Suppressor macrophage treated with lipopolysaccharide for 4 hours (primary cell): ENCODE data around the gene LIMK2.
"Not testable (repeated sequence)": the region's sequence is repeated elsewhere in the genome, so short reads cannot be mapped to it uniquely, and the experiment has no call there.

Source experiments
- DNase-seq: peaks from one replicate; pipeline ENCODE4 v3.0.0-alpha.2; 2020

LIMK2 gene

DNA sequence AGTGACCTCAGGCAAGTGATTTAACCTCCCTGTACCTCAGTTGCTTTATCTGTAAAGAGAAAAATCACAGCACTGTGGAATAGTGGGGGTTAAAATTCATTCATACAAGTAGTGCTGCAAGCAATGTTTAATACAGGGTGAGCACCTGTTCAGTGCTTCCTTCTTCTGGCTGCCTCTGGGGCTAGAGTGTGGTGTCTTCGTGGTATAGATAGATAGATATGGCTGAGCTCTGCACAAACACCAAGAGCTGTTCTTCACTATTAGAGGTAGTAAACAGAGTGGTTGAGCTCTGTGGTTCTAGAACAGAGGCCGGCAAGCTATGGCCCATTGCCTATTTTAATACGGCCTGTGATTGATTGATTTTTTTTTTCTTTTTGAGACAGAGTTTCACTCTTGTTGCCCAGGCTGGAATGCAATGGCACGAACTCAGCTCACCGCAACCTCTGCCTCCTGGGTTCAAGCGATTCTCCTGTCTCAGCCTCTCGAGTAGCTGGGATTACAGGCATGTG lies 32.9 kb downstream of the LIMK2 start:
- no peak for DNase-seq

DNA sequence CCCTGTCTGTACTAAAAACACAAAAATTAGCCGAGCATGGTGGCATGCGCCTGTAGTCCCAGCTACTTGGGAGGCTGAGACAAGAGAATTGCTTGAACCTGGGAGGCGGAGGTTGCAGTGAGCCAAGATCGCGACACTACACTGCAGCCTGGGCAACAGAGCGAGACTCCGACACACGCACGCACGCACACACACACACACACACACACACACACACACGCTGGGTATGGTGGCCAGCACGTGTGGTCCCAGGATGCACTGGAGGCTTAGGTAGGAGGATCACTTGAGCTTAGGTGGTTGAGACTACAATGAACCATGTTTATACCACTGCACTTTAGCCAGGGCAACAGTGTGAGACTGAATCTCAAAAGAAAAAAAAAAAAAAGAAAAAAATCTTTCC lies 33.9 kb downstream of the LIMK2 start:
- not testable (repeated sequence) for DNase-seq

DNA sequence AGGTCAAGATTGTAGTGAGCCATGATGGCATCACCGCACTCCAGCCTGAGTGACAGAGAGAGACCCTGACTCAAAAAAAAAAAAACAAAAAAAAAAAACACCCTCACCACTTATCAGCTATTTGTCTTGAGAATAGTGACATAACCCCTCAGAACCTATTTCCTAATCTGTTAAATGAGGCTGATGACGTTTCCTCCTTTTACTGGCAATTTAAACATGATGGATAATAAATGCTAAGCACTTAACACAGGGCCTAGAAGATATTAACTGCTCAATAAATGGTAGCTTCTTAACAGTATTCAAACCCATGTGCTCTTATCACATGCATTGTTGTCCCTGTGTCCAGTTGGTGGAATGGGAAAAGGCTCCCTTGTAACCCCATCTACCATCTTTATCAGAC lies 34.6 kb downstream of the LIMK2 start:
- no peak for DNase-seq

DNA sequence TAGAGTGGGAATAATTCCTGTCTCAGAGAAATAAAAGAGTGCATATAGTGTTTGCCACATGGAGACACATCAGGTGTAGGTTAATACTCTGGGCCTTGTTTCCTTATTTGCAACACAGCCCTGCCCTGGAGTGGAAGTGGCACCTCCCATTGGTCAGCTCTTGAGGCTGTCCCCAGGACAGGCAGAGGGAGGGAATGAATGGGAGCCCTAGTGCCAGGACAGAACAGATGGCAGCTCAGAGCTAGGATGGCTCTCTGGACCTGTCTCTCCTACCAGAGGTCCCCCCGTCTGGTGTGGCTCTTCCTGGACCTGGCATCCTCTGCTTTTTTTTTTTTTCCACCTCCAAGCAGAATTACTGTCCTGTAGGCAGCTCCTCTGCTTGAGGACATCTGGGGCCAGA lies 35.6 kb downstream of the LIMK2 start:
- no peak for DNase-seq

DNA sequence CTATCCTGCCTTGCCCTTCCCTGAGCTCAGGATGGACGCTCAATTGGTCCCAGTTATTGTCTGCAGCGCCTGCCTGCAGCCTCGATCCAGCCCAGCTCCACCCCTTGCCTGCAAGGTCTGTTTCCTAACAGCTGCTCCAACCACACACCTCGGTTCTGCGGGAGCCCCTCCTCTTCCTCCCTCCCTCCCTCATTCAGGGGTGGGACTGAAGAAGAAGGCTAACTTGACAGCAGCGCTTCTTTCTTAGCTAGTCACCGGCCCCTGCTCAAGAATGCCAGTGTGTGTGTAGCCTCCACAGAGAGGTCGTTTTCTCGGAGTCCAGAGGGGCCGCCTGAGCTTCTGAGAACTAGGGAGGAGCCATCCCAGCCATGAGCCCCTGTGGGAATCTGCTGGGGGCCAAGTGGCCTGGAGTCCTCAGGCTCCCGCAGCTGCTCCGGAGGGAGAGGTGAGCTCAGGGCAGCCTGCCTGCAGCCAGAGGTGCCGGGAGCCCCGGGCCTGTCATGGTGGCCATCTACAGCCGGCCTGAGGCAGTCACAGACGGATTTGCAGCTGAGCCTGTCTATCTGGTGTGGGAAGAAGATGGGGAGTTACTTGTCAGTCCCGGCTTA lies 36.1 kb downstream of the LIMK2 start:
- no peak for DNase-seq

DNA sequence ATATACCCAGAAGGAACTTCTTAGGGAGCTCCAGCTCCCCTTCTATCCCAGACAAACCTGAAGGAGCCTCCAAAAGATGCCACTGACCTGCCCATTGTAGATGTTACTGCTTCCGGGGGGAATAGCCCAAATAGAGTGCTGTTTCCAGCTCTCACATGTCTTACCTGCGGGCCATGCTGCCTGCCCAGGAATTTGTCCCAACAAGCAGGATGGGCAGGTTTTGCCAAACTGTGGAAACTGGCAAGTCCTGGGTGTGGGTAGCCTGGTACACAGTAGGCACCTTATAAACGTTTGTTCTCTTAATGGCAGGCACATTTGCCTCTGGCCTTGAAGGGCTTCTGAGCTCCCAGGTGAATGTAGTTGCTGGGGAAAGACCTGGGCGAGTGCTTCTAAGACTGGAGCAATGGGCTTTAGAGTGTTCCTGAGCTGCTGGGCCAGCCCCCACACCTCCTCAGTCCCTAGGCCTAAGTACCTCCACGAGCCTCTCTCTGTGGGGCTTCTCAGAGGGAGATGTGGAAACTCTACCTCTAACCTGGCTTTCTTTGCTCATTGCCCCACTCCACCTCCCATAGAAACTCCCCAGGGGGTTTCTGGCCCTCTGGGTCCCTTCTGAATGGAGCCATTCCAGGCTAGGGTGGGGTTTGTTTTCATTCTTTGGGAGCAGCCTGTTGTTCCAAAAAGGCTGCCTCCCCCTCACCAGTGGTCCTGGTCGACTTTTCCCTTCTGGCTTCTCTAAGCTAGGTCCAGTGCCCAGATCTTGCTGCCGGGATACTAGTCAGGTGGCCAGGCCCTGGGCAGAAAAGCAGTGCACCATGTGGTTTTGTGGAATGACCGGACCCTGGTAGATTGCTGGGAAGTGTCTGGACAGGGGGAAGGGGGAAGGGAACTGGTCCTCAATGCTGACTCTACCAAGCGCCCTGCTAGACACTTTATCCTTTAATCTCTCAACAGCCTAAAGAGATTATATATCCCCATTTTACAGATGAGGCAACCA lies 37.2 kb downstream of the LIMK2 start:
- DNase-seq: no peak

DNA sequence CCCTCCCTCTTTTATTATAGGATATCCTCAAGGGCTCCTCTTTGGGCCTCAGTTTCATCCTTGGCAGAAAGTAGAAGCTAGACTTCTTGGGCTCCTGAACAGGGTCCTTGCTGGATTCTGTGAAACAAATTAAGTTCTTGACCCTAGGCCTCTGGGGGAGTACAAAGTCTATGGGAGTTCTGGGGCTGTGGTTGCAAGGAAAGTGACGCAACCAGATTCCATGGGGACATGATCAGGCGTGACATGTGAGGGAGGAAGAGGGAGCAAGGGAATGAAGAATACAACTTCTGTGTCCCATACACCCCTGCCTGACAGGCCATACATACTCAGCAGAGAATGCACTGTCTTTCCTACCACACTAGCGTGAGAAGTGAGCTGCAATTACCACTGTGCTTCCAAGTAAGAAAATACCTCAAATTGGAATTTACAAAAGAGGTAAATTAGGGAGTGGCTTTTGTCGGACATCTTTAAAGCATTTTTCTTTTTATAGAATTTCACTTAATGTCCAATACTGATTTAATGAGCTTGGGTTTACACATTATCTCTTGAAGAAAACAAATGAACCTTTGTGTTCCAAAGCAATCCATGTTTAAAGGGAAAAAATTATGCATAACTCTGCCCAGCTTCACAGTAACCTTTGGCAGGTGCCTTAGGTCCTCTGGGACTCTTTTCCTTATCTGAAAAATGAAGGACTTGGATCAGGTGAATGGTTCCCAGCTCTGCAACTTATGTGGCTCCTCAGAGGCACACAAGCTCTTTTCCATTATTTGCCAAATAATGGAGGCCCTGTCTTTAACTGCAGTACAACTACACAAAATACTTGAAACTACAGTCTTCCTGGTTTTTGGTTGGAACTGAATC lies 38.9 kb downstream of the LIMK2 start:
- no peak for DNase-seq

DNA sequence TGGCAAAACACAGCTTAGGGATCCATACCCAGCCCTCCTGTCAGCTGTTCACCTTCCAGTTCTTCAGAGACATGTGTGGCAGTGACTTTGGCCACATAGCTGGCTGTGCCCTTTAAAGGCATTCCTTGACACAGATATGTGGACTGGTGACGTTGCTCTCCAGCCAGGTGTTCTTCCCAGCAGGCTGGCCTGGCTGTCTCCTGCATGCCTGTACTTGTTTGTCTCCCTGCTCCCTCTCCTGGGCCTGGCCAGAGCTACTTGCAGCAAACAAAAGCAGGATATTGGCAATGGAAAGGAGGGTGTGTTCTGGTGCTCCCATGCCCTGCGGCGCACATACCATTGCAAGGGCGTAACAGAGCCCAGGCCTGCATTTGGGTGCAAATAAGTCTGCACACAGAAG lies 41.9 kb downstream of the LIMK2 start:
- no peak for DNase-seq

DNA sequence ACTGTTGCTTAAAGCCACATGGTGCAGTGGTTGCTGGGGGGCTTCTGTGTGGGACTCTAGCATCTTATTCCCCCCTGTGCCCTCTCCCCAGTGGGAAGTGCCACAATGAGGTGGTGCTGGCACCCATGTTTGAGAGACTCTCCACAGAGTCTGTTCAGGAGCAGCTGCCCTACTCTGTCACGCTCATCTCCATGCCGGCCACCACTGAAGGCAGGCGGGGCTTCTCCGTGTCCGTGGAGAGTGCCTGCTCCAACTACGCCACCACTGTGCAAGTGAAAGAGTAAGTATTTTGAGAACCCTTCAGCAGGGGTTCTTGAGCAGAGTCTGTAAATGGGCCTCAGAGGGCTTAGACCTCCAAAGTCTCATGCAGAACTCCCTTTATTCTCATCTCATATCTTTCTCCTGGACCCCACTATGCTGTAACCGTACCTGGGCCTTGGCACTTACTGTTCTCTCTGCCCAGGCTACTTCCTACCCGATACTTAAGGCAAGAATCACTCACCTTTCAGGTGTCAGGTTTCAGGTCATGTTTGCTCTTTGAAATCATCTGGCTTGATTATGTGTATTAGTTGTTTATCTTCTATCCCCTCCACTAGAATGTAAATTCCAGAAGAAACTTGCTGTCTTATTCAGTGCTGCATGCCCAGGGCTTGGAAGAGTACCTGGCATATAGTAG lies 47.8 kb downstream of the LIMK2 start:
- DNase-seq: no peak

DNA sequence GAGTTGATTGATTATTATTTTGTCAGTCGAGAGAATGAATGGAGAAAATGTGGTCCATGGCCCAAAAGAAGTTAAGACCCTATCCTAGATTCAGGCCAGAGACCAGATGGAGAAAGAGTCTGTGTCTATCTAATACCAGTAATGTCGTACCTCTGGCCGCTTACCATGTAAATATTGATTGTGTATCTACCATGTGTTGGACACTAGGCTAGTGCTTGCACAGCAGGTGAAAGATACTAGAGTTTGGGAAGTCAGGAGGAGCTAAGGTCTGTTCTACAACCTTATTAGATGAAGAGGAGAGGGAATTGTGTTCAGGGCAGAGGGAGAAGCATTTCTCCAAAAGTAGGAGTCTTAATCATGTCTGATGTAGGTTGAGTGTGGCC lies 48.4 kb downstream of the LIMK2 start:
- no peak for DNase-seq

DNA sequence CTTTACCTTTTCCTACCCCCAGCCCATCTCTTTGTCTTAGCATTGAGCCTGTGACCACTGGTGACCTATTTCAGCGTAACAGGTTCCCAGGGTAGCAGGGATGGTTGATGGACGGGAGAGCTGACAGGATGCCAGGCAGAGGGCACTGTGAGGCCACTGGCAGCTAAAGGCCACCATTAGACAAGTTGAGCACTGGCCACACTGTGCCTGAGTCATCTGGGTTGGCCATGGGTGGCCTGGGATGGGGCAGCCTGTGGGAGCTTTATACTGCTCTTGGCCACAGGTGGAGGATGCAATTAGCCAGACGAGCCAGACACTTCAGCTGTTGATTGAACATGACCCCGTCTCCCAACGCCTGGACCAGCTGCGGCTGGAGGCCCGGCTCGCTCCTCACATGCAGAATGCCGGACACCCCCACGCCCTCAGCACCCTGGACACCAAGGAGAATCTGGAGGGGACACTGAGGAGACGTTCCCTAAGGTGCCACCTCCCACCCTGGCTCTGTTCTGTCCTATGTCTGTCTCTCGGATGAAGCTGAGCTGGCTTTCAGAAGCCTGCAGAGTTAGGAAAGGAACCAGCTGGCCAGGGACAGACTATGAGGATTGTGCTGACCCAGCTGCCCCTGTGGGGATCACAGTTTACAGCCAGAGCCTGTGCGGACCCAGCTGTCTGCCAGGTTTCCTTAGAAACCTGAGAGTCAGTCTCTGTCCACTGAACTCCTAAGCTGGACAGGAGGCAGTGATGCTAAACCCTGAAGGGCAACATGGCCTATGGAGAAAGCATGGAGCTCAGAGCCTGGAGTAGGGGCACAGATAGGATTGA lies 50.4 kb downstream of the LIMK2 start:
- no peak for DNase-seq

DNA sequence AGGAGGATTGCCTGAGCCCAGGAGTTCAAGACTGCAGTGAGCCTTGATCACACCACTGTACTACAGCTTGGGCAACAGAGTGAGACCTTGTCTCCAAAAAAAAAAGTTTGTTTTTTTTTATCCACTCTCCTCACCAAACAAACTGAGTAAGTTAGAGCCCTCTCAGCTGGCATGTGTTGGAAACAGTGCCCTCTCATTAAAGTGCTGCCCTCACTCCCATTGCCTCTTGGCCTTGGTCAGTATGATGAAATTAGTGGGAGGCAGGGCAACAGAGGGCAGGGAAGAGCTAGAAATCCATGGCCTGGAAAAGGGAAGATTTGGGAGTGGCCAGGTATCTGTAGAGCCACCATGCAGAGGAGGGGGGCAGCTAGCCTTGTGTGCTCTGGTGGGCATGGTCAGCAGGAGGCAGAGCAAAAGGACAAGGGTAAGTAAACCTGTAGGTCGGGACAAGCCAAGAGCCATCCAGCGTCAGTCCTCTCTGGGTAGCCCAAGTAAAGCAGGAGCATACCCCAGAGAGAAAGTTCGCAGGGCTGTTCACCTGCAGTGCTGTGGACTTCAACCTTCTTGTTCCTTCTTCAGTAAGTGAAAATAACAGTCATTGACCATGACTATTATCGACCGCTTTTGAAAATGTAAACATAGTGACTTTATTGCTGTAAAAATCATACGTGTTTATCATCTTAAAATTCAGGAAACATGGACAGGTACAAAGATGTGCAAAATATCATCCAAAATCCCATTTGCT lies 52.0 kb downstream of the LIMK2 start:
- no peak for DNase-seq

DNA sequence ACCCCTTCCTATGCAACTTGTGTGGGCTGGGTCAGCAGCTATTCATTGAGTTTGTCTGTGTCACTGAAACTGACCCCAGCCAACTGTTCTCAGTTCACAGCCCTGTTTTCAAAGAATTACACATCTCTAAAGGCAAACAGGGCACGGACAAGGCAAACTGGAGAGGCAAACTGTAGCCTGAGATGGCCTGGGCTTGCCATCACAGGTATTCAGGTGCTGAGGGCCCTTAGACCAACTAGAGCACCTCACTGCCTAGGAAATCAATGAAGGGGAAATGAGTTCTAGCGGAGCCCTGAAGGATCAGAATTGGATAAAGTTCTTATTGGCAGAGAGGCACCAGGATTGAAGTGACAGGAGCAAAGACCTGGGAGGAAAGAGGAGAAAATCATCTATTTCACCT lies 56.2 kb downstream of the LIMK2 start:
- no peak for DNase-seq

DNA sequence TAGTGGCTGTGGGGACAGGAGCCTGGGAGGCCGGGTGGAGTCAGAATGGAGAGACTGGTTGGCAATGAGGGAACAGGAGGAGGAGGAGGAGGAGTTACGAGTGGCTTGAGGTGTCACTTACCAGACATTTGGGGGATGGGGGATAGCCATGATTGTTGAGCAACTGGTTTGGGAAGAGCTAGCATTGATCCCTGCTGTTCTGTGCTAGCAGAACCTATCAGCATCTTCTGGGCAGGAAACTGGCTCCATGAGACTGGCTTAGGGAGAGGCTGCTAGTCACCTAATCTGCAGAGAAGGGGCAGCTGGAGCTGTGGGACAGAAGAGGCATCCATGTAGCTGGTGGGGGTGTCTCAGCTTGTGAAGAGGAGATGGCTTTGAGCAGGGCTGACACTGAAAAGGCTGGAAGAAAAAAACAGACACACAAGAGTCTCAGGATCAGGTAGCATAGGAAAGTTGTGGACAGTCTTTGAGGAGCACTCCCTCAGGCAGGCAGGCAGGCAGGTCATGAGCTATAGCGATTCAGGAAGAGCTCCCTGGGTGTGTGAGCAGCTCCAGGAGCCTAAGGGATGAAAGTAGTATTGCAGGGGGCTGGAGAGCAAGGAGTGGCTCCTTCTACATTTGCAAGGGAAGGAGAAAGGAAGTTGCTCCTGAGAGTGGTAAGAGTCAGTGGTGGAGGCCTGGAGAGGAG lies 57.9 kb downstream of the LIMK2 start:
- no peak for DNase-seq

DNA sequence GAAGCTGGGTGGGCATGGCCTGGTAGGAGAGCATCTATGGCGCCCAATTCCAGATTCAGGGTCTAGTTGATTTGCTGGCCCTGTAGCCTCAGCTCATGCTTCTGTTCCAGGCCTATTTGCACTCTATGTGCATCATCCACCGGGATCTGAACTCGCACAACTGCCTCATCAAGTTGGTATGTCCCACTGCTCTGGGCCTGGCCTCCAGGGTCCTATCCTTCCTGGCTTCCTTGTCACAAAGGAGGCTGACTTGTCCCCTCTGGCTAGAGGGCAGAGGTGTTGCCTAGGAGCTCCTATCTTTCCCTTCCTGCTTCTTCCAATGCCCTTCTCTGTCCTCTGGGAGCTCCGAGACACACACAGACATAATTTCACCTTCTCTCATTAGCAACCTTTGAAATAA lies 58.9 kb downstream of the LIMK2 start:
- no peak for DNase-seq

DNA sequence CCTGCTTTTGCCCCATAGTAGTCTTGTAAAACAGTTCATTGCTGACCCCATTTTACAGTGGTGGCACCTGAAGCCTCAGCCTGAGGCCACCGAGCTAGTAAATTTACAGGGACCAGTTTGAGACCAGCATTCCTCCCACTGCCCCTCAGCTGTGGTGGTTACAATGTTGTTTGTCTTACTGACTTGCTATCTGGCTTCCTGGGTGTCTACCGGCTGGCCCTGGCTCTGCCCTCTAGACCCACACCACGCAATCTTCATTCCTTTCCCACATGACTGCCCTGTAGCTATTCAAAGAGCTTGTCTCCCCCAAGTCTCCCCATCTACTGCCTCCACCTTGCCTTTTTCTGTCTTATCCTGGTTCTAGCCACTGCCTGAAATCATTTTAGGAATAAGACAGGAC lies 59.4 kb downstream of the LIMK2 start:
- no peak for DNase-seq

DNA sequence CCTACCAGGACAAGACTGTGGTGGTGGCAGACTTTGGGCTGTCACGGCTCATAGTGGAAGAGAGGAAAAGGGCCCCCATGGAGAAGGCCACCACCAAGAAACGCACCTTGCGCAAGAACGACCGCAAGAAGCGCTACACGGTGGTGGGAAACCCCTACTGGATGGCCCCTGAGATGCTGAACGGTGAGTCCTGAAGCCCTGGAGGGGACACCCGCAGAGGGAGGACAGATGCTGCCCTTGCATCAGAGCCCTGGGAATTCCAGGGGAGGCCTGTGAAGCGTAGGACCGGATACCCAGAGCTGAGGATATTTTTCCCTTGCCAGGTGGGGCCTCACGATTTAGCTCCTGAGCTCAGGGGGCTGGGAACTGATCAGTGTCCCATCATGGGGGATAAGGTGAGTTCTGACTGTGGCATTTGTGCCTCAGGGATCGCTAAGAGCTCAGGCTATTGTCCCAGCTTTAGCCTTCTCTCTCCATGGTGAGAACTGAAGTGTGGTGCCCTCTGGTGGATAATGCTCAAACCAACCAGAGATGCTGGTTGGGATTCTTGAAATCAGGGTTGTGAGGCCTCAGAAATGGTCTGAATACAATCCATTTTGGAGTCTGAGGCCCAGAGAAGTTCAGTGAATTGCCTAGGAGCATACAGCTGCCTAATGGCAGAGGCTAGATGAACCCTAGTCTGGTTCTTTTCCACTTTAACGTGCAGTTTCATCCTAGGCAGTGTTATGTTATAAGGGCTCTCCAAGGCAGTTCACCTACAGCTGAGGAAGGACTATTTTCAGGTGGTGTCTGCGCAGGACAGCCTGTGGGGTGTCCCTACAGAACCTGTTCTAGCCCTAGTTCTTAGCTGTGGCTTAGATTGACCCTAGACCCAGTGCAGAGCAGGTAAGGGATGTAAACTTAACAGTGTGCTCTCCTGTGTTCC lies 60.7 kb downstream of the LIMK2 start:
- peak; percentile 68 for DNase-seq

DNA sequence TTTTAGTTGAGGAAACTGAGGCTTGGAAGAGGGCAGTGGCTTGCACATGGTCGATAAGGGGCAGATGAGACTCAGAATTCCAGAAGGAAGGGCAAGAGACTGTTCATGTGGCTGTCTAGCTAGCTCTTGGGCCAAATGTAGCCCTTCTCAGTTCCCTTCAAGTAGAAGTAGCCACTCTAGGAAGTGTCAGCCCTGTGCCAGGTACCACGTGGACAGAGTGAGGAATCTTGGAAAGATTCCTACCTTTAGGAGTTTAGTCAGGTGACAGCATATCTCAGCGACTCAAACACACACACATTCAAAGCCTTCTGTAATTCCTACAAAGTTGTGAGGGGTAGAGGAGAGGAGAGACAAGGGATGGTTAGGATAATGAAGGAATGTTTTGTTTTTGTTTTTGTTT lies 61.9 kb downstream of the LIMK2 start:
- no peak for DNase-seq

DNA sequence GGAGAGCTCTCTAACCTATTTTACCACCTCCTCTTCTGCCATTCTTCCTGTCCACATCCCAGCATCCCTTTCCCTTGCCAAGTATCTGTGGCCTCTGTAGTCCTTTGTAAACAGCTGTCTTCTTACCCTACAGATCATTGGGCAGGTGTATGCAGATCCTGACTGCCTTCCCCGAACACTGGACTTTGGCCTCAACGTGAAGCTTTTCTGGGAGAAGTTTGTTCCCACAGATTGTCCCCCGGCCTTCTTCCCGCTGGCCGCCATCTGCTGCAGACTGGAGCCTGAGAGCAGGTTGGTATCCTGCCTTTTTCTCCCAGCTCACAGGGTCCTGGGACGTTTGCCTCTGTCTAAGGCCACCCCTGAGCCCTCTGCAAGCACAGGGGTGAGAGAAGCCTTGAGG lies 62.9 kb downstream of the LIMK2 start:
- no peak for DNase-seq
